Stimulated activated CD8-positive, alpha-beta memory T cell treated with anti-CD3 and anti-CD28 coated beads, Interleukin-12 subunit alpha, Interleukin-12 subunit beta, amount 100 ng/mL, for 24 hours (primary cell): Measurements from ENCODE around the gene SRL.
A peak's percentile ranks its signal among the peaks of the same experiment; 100 is the strongest.
"Not testable (repeated sequence)": the region's sequence is repeated elsewhere in the genome, so short reads cannot be mapped to it uniquely, and the experiment has no call there.

Experiments
- DNase-seq: peaks from one replicate; pipeline ENCODE4 v3.0.0-alpha.2; 2020; ENCODE audit errors: extremely low read depth

The SRL gene

GRCh38 chr16:4261557-4262172 lies 19.8 kb upstream of the SRL start:
- no peak for DNase-seq

DNA sequence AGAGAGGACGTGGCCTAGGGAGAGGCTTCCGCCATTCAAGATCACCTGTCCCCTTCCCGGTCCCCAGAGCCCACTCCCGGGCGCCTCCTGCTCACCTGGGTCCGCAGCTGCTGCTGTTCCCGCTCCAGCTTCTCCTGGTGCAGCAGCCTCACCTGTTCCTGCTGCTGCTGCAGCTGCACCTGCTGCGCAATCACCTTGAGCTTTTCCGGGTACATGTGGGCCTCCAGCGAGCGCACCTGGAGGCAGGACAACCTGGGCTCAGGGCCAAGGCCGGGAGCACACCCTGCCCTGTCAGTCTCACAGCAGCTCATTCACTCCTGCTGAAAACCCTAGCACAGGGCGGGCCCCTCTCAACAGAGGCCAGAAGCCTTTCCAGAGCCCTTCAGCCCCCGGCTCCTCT lies 18.5 kb upstream of the SRL start:
- no peak for DNase-seq

- DNase-seq, result no peak
Measured at GRCh38 chr16:4257646-4258556, 16.0 kb upstream of the SRL start.

DNA sequence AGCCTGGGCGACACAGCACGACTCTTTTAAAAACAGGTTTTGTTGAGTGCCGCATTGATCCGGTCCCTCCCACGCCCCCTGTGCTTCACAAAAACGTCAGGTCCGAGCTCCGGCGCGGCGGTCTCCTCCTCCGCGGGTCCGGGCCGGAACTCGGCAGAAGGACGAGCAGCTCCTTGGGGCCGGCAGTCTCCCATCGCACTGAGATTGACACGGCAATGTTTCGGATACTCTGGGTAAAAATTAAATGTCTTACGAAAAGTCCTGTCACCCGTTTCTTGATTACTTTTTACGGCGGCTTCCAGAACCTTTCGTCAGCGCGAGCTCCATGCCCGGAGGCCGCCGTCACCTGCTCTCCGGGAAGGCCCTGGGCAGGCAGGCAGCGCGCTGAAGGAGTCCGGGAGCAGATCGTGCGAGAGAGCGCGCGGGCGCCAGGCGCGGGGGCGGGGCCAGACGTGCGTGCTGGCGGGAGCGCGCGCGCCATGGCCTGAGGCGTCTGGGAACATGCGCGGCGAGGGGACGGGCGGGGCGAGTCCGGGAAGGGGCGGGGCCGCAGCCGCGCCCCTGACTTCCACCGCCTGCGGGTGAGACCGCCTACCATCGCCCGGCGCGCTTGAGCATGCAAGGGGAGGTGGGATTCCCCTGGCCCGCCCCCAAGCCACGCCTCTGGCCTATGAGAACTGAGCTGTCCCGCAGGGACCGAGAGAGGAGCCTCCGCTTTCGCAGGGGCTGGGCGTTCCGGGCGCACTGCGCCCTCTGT lies 11.7 kb upstream of the SRL start:
- peak; percentile 99 for DNase-seq

DNA sequence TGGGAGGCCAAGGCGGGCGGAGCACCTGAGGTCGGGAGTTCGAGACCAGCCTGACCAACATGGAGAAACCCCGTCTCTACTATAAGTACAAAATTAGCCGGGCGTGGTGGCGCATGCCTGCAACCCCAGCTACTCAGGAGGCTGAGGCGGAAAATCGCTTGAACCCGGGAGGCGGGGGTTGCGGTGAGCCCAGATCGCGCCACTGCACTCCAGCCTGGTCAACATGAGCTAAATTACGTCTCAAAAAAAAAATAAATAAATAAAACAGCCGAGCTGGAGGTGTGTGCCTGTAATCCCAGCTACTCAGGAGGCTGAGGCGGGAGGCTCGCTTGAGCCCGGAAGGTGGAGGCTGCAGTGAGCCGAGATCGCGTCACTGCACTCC lies 11.1 kb upstream of the SRL start:
- DNase-seq, result not testable (repeated sequence)

DNA sequence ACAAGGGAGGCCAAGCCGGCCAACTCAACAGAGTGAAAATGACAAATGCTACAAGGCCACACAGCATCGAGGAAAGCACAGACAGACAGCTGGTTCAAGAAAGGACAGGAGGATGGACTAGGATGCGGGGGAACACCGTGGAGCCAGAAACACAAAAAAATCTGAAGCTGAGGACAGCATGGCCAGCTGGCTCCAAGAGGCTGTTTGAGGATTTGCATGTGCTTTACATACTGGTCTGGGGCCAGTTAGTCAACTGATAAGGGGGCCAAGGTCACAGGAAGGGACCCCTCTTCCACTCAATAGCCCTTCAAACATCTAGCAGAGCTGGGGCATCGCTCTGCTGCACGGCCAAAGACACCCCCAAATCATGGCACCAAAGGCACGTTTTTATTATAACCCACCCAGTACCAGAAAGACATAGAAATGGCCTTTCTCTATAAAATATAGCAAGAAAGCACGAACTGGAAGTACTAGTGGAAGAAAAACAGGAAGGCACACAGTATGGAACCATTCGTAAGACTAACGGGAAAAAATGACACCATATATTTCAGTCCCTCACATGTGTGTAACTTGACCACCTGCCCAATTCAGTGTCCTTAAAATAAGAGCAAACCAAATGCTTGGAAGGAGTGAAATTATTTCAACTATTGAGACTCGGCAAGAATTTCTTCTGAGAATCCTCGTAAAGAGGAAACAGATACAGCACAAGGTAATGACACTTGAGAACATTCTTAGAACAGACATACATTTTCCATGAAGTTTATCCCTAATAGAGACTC lies 7.8 kb upstream of the SRL start:
- DNase-seq, result no peak

- no peak for DNase-seq
Measured at GRCh38 chr16:4247460-4247784, 5.5 kb upstream of the SRL start.

GRCh38 chr16:4246777-4247459 lies 5.0 kb upstream of the SRL start:
- no peak for DNase-seq

- DNase-seq, result no peak
Measured at GRCh38 chr16:4245077-4245791, 3.4 kb upstream of the SRL start.

GRCh38 chr16:4244254-4245076 lies 2.6 kb upstream of the SRL start:
- DNase-seq, result no peak

DNA sequence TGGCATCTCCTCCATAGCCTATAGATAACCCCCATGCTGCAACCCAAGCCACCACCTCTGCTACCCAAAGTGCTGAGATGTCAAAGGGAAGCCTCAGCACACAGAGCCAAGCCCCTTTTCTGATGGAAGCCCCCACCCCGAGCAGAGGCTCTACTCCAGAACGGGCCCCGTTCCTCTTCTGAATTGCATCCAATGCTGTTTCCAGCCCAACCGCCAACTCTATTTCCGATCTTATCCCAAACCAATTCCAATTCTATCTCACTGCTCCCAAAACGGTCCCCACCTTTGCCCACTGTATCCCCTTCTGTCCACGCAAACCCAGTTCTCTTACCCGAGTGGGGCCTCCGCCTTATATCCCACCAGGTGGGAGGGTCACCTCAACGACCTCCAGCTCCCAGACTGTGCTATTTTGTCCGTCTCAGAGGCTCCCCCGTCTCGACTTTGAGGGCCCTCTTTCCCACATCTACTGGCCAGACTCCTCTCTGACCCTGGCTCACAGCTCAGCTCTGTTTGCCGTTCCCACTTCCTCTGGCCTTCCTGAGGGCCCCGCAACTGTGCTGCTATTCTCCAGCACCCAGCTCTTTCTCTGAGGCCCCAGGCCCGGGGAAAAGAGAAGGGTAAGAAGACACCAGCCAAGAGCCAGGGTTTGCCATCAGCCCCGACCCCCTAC lies 487 bp downstream of the SRL start:
- no peak for DNase-seq

DNA sequence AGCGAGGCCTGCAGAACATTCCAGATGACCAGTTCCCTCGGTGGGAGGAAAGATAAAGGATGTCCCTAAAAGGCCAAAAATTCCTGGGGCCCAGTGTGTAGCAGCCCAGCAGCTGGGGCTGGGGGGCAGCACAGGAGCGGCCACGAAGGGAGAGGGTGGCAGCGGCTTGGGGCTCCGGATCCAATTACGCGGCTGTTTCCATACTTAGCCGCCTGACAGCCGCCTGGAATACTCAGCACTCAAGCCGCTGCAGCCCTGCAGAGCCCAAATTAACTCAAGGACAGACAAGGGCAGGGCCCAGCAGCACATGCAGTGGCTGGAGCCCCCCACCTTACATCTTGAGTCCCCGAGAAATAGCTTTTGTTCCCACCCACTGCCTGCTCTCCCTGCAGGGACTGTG lies 1.3 kb downstream of the SRL start:
- DNase-seq, result no peak

DNA sequence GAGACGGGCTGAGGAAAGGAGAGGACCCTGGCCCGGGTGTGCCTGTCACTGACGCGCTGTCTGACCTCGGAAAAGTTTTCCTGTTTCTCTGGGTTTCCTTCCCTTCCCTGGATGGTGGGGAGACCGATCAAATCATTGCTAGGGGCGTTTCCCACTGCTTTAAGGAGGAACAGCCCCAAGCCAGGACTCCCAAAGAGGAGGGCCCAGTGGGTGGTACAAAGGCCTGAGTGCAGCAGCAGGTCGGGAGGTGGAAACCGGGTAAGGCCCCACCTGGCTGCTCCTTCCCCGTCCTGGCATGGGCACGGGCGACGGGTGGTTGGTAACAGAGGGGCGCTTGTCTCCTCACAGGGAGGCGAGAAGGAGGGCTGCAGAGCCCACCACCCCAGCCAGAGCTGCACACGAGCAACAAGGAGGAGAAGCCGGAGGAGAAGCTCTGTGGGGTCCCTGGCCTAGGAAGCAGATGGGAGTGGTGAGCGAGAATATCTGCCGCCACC lies 2.2 kb downstream of the SRL start:
- DNase-seq, result no peak

DNA sequence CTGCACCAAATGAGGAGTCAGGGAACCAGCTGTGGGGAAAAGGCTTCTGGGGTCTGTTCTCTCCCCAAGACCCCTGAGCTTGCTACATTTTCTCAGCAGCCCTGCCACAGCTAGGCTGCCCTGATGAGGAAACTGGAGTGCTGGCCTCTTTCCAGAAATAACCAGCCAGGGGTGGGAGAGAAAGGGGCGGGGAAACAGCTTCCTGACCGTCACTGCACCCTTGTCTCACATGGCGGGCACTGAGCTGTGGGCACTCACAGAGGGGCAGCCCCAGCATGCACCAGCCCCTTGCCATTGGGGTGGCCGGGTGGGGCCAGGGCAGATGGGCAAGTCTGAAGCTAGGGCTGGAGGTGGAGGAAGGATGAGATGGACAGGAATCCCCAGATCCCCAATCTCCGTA lies 2.9 kb downstream of the SRL start:
- no peak for DNase-seq

DNA sequence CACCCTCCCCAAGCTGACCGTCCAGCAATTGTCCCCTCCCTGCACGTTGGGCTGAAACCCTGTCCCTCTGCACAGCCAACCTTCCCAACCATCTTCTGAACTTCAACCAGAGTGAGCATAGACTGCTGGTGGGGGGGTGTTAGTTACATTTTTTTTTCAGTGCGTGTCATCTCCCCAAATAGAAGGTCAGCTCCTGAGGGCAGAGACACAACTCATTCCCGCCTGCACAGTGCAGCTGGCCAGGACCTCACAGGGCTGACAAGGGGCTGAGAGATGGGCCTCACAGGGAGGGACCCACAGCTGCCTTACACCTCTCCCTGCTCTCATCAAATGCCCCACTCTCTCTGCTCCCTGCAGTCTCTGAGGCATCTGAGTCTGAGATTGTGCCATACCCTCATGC lies 8.4 kb downstream of the SRL start:
- no peak for DNase-seq

DNA sequence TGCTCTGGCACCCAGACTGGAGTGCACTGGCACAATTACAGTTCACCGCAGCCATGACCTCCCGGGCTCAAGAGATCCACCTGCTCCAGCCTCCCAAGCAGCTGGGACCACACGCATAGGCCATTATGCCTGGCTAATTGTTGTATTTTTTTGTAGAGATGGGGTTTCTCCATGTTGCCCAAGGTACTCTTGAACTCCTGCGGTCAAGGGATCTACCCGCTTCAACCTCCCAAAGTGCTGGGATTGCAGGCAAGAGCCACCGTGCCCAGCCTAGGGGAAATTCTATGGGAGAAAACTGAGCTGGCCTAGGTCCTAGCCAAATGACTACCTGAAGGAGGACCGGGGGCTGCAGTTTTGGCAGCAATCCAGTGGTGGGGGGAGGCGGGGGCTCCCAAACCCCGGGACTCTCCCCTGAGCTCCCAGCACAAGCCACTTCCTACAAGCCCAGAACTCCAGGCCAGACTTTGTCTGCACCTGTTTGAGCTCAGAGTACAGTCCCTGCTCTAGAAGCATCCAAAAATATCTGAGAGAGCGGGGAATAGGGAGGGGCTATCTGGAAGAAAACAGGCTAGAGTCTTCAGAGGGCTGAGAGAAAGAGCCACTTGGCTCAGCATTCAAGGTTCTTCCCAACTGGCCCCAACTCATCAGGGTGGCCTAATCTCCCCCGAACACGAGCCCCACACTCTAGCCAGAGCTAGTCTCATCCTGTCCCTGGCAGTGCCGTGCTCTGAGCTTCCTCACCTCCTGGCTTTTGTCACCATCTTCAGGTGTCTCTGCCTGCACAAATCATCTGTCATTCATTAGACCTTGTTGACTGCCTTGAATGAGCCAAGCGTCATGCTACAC lies 9.1 kb downstream of the SRL start:
- no peak for DNase-seq

GRCh38 chr16:4231886-4232285 lies 10.0 kb downstream of the SRL start:
- no peak for DNase-seq

DNA sequence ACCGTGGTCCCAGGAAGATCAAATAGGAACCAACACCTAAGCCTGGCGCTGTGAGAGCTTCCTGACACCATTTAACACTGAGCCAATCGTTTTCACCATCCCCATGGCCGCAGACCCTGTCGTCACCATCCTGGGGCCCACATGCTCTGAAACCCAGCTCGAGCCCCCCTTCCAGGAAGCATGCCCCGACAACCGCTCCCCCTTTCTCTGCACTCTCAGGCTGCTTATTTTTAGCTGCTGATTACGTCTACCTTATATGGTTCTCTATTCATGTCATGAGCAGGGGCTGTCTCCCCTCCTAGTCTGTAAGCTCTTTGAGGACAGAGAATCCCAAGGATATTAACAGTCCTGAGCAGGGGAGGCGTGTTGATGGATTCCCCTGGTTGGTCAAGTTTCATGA lies 10.5 kb downstream of the SRL start:
- no peak for DNase-seq

DNA sequence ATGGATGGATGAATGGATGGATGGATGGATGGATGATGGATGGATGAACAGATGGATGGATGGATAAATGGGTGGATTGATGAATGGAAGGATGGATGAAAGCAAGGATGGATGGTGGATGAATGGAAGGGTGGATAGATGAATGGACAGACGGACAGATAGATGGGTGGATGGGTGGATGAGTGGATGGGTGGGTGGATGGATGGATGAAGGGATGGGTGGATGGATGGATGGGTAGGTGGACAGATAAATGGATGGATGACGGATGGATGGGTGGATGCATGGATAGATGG lies 14.9 kb downstream of the SRL start:
- DNase-seq, result no peak
